Measurements from ENCODE around the gene FOXL2.

DNA sequence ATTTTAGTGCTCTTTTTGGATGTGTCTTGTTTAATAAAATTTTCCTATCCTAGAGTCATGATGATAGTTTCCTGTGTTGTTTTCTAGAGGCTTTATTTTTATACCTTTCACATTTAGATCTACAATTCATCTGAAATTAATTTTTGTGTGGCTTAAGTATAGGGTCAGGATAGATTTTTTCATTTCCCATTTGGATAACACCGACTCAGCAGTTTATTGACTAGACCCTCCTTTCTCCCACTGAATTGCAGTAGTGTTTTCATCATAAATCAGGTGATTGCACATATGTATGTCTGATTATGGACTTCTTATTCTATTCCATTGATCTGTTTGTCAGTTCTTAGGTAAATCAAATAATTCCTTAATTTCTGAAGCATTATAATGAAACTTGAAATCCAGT lies 48.8 kb upstream of the FOXL2 start:
- TF ChIP-seq EZH2 (IDR thresholded peaks at IDR 0.05; ENCODE audit: borderline replicate concordance, low read length) = no peak
- TF ChIP-seq, protein P1, sequence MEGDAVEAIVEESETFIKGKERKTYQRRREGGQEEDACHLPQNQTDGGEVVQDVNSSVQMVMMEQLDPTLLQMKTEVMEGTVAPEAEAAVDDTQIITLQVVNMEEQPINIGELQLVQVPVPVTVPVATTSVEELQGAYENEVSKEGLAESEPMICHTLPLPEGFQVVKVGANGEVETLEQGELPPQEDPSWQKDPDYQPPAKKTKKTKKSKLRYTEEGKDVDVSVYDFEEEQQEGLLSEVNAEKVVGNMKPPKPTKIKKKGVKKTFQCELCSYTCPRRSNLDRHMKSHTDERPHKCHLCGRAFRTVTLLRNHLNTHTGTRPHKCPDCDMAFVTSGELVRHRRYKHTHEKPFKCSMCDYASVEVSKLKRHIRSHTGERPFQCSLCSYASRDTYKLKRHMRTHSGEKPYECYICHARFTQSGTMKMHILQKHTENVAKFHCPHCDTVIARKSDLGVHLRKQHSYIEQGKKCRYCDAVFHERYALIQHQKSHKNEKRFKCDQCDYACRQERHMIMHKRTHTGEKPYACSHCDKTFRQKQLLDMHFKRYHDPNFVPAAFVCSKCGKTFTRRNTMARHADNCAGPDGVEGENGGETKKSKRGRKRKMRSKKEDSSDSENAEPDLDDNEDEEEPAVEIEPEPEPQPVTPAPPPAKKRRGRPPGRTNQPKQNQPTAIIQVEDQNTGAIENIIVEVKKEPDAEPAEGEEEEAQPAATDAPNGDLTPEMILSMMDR (IDR thresholded peaks at IDR 0.05; ENCODE audit: low read length) = no peak
